NCI-H524 treated with DMSO at 0.1 percent for 48 hours (cell line): Measurements from ENCODE around the gene LEFTY2.
"Not testable (repeated sequence)": the region's sequence is repeated elsewhere in the genome, so short reads cannot be mapped to it uniquely, and the experiment has no call there.

Source experiments
- DNase-seq: peaks from one replicate; lab custom pipeline; 2025; lab: John Stamatoyannopoulos, UW

The LEFTY2 gene

GRCh38 chr1:225941187-225941941 is at the start of gene LEFTY2:
LEFTY2 (minus strand) TSS chr1:225941220; CDS start chr1:225941140, 80 bp downstream.
- DNase-seq, result no peak

- no peak for DNase-seq
Measured at GRCh38 chr1:225987491-225988316, 46.7 kb upstream of the LEFTY2 start.

DNA sequence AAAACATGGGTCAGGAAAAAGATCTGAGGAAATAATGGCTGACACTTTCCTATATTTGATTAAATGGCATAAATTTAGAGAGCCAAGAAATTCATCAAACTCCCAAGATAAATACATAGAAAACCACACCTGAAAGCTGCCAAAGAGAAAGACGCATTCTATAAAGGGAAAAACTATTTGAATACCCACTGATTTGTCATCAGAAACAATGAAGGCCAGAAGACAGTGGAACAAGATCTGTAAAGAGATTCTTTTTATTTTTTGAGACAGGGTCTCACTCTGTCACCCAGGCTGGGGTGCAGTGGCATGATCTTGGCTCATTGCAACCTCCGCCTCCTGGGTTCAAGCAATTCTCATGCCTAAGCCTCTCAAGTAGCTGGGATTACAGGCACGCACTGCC is 40.7 kb upstream of the LEFTY2 start:
- no peak for DNase-seq

DNA sequence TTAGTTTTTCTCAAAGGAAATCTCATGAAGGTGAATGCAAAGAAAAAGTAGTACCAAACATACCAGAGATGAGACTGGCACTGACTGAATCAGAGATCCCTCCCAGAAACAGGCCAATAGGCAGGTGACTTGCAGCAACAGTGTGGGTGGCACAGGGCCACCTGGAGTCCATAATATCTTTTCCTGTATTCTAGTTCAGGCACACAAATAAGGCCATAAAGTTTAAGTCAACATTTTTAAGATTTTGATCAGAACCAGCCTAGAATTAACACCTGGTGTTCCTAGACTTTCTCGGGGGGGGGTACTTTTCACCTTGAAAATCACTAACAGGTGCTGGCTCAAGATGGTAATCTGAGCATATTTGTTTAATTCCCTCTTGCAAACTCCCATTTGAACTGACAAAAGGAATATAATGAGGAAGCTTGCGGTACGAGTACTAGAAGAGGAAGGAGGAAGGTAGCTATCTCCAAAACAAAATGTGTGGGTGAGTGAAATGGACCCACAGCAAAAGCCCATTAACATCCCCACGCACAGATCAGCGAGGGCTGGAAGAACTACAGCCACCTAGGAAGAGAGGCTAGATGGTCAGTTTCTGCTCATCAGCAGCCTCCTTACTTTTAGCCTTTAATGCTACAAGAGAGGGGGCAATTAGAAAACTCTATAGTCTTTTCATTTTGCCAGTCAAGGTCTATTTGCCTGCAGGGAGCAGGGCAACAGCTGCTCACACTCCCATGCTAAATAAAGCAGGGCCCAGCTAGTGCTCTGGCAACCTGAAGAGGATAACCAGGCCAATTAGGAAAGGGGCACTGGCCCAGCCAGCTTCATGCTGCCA is 39.2 kb upstream of the LEFTY2 start:
- no peak for DNase-seq

- DNase-seq, result no peak
Measured at GRCh38 chr1:225979421-225979820, 38.4 kb upstream of the LEFTY2 start.

- no peak for DNase-seq
Measured at GRCh38 chr1:225977937-225978748, 37.1 kb upstream of the LEFTY2 start.

GRCh38 chr1:225975146-225975545 is 34.1 kb upstream of the LEFTY2 start:
- DNase-seq, result not testable (repeated sequence)

GRCh38 chr1:225974454-225974853 is 33.4 kb upstream of the LEFTY2 start:
- DNase-seq, result no peak

DNA sequence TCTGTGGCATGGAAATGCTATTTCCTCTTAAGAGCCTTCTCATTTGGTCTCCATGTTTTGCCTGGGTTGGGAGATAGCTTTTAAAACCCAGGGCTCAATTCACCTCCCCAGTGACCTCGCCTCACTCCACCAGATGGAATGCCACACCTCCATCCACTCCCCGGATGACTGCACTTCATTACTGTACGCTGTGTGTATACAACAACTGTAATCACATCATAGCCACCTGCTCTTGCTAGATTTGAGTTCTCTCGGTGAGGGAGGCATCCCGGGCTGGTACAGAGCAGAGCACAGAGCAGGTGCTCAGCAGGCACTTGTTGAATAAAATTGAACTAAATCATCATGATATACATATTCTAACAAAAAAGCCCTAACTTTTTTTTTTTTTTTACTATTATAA is 32.1 kb upstream of the LEFTY2 start:
- DNase-seq, result peak; percentile 72

GRCh38 chr1:225972344-225973152 is 31.5 kb upstream of the LEFTY2 start:
- no peak for DNase-seq

DNA sequence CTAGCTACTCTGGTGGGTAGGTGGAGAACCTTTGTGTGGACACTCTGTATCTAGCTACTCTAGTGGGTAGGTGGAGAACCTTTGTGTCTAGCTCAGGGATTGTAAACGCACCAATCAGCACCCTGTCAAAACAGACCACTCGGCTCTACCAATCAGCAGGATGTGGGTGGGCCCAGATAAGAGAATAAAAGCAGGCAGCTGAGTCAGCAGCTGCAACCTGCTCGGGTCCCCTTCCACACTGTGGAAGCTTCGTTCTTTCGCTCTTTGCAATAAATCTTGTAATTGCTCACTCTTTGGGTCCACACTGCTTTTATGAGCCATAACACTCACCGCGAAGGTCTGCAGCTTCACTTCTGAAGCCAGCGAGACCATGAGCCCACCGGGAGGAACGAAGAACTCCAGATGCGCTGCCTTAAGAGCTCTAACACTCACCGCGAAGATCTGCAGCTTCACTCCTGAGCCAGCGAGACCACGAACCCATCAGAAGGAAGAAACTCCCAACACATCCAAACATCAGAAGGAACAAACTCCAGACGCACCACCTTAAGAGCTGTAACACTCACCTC is 29.7 kb upstream of the LEFTY2 start:
- not testable (repeated sequence) for DNase-seq

GRCh38 chr1:225969751-225970150 is 28.7 kb upstream of the LEFTY2 start:
- not testable (repeated sequence) for DNase-seq

DNA sequence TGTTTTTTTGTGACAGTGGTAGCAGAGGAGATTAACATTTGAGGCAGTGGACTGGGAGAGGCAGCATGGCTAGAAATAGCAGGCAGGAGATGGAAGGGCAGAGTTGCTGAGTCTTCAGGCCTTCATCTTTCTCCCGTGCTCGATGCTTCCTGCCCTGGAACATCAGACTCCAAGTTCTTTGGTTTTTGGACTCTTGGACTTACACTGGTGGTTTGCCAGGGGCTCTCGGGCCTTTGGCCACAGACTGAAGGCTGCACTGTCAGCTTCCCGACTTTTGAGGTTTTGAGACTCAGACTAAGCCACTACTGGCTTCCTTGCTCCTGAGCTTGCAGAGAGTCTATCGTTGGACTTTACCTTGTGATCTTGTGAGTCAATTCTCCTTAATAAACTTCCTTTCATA is 24.2 kb upstream of the LEFTY2 start:
- DNase-seq, result no peak

- no peak for DNase-seq
Measured at GRCh38 chr1:225963735-225964530, 22.9 kb upstream of the LEFTY2 start.

DNA sequence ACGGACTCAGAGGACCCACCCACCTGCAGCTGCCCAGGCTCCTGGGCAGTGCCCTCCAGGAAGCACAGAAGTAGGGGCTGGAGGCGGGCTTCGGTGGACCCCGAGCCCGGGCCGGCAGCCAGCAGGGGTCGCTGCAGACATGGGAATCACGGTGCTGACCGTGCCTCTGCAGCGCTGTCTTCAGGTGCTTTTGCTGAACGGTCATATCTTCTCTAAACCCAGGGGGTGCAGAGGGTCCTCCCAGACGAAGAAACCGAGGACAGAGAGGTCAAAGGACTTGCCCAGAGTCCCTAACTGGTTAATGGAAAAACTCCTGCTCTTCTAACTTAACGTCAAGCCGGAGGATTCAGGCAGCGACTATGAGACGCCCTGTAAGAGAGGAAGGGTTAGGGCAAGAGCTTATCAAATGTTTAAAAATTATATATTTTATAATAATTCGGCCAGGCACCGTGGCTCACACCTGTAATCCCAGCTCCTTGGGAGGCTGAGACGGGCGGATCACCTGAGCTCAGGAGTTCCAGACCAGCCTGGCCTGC is 21.5 kb upstream of the LEFTY2 start:
- no peak for DNase-seq

- no peak for DNase-seq
Measured at GRCh38 chr1:225961659-225962439, 20.8 kb upstream of the LEFTY2 start.

DNA sequence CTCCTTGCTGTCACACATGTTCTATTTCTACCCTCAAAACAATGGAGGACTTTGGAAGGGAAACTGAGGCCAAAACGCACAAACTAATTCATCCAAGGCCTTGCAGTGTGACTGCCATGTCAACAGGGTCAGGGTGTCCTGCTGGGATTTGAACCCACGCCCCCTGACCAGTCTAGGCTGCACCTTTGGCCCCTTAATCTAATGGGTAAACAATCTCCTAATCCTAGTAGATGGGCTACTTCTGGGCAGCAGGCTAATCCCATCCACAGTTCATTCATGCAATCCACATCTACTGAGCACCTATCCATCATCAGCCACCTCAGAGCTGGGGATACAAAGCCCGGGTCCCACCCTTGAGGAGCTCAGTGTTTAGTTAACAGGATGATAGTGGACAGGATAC is 17.0 kb upstream of the LEFTY2 start:
- no peak for DNase-seq

GRCh38 chr1:225954753-225955152 is 13.7 kb upstream of the LEFTY2 start:
- DNase-seq, result no peak
